H54 (cell line): ENCODE results near the gene CHRM2.

Source experiments
- DNase-seq: peaks from one replicate; pipeline ENCODE4 v3.0.0; 2011; ENCODE audit warnings: low spot score, mixed read lengths; ENCODE audit not compliant: insufficient read length
- FAIRE-seq: peaks from 3 replicates; lab custom pipeline; 2011; peaks lifted over from hg19 to GRCh38; lab: Jason Lieb, UNC
- POLR2A ChIP-seq: IDR thresholded peaks from 2 replicates; pipeline ENCODE4 v1.6.1; 2011; ENCODE audit warnings: low read depth, mild to moderate bottlenecking, low read length

The CHRM2 gene

GRCh38 chr7:136957391-136957790 is 88.9 kb downstream of the CHRM2 start:
- FAIRE-seq: no peak

GRCh38 chr7:136958016-136958415 is 89.6 kb downstream of the CHRM2 start:
- FAIRE-seq: no peak
- no peak for DNase-seq
- no peak for TF ChIP-seq POLR2A

More at GRCh38 chr7:136957391-136957790, 88.9 kb downstream of the CHRM2 start:
- DNase-seq: no peak
- TF ChIP-seq POLR2A: no peak

GRCh38 chr7:136964347-136964746 is 95.9 kb downstream of the CHRM2 start:
- DNase-seq: no peak
- FAIRE-seq: no peak

GRCh38 chr7:136966825-136967224 is 98.4 kb downstream of the CHRM2 start:
- DNase-seq: no peak
- TF ChIP-seq POLR2A: no peak
- no peak for FAIRE-seq

More at GRCh38 chr7:136964347-136964746, 95.9 kb downstream of the CHRM2 start:
- no peak for TF ChIP-seq POLR2A

GRCh38 chr7:136969761-136970160 is 101.3 kb downstream of the CHRM2 start:
- no peak for TF ChIP-seq POLR2A
- DNase-seq (no peak), FAIRE-seq (no peak)

- DNase-seq: no peak
- FAIRE-seq: no peak
- no peak for TF ChIP-seq POLR2A
These were observed 103.3 kb downstream of the CHRM2 start for GRCh38 chr7:136971776-136972175.

GRCh38 chr7:136976504-136977251 is 108.2 kb downstream of the CHRM2 start:
- TF ChIP-seq POLR2A: no peak
- no peak for FAIRE-seq
- DNase-seq: no peak

- no peak for TF ChIP-seq POLR2A
- no peak for DNase-seq
- FAIRE-seq: no peak
These were observed 124.9 kb downstream of the CHRM2 start for GRCh38 chr7:136993377-136993776.

GRCh38 chr7:136997735-136998134 is 129.3 kb downstream of the CHRM2 start:
- no peak for FAIRE-seq
- DNase-seq: no peak
- TF ChIP-seq POLR2A: no peak

- no peak for DNase-seq
- FAIRE-seq: peak; percentile 75
- TF ChIP-seq POLR2A: no peak
These were observed 130.0 kb downstream of the CHRM2 start for GRCh38 chr7:136998495-136998894.

- TF ChIP-seq POLR2A: no peak
- FAIRE-seq (no peak), DNase-seq (no peak)
These were observed 132.2 kb downstream of the CHRM2 start for GRCh38 chr7:137000621-137001020.

- no peak for DNase-seq
- no peak for TF ChIP-seq POLR2A
- no peak for FAIRE-seq
These were observed 132.6 kb downstream of the CHRM2 start for GRCh38 chr7:137001041-137001440.

GRCh38 chr7:137001478-137001877 is 133.0 kb downstream of the CHRM2 start:
- DNase-seq: no peak
- FAIRE-seq: no peak
- no peak for TF ChIP-seq POLR2A

GRCh38 chr7:137003086-137003485 is 134.6 kb downstream of the CHRM2 start:
- no peak for TF ChIP-seq POLR2A
- no peak for DNase-seq
- FAIRE-seq: no peak

GRCh38 chr7:137003566-137003965 is 135.1 kb downstream of the CHRM2 start:
- FAIRE-seq: no peak
- DNase-seq: no peak
- TF ChIP-seq POLR2A: no peak

- TF ChIP-seq POLR2A: no peak
- FAIRE-seq (no peak), DNase-seq (no peak)
These were observed 137.4 kb downstream of the CHRM2 start for GRCh38 chr7:137005873-137006272.
